Measurements from ENCODE around the gene WHAMM. TPM values are rescaled to one million over a fixed set of nuclear protein-coding genes. Genes with fewer than 3 reads are reported as not detected.

The WHAMM gene
- total RNA-seq, 1 experiment from 2014 or later: 6.9 TPM

- H3F3A ChIP-seq (ENCODE audit: insufficient read depth, low read depth): no peaks in the 10 kb centered on the region
- POLR2A ChIA-PET (ENCODE audit: unreplicated experiment): no interaction called here
- TF ChIP-seq EZH2 (IDR thresholded peaks at IDR 0.05; ENCODE audit: low read depth) (no peak), CTCF (conservative IDR thresholded peaks at IDR 0.05) (no peak)
- H3K4me1 ChIP-seq (replicated peaks; ENCODE audit: insufficient read depth): no peaks in the 10 kb centered on the region
- no peak for DNase-seq
- CTCF ChIA-PET: no interaction called here
- H2AFZ ChIP-seq: no peak overlapping the region
- H3K9me3 ChIP-seq (ENCODE audit: insufficient read depth, low read depth): no peaks in the 10 kb centered on the region
- BruUV-seq (replicated peaks): no TSS peak
- H4K20me1 ChIP-seq (ENCODE audit: insufficient read depth): no peaks in the 10 kb centered on the region
- no peak overlapping the region for H3K27ac ChIP-seq
- H3K4me2 ChIP-seq: no peak overlapping the region
- no peaks in the 10 kb centered on the region for H3K27me3 ChIP-seq (ENCODE audit: insufficient read depth, low read depth)
- no peaks in the 10 kb centered on the region; the same call in 1 of the 2 replicates for H3K9me2 ChIP-seq (ENCODE audit: insufficient read depth)
- no peaks in the 10 kb centered on the region for H3K36me3 ChIP-seq (ENCODE audit: low read depth)
- H3K4me3 ChIP-seq: no peak overlapping the region
- intact Hi-C loops (cut with micrococcal nuclease; ENCODE audit: unreplicated experiment): no loop called here
- no peaks in the 10 kb centered on the region for H3K79me2 ChIP-seq (ENCODE audit: low read depth)
Observed at GRCh38 chr15:82789491-82789890, 19.9 kb upstream of the WHAMM start.

- no peaks in the 10 kb centered on the region; the same call in 1 of the 2 replicates for H3K9me2 ChIP-seq (ENCODE audit: insufficient read depth)
- no peak overlapping the region for H3K27ac ChIP-seq
- H3K27me3 ChIP-seq (ENCODE audit: insufficient read depth, low read depth): no peaks in the 10 kb centered on the region
- no peak for TF ChIP-seq CTCF (conservative IDR thresholded peaks at IDR 0.05)
- no peak for TF ChIP-seq EZH2 (IDR thresholded peaks at IDR 0.05; ENCODE audit: low read depth)
- no peak overlapping the region for H3K4me2 ChIP-seq
- no peaks in the 10 kb centered on the region for H3F3A ChIP-seq (ENCODE audit: insufficient read depth, low read depth)
- ChIA-PET CTCF (no interaction called here), POLR2A (ENCODE audit: unreplicated experiment) (interaction anchor here (0.7 kb wide), 1 partner anchor 685 kb away, joined by 3 read pairs; no protein-coding TSS in a partner anchor)
- DNase-seq: no peak
- no TSS peak for BruUV-seq (replicated peaks)
- H3K79me2 ChIP-seq (ENCODE audit: low read depth): no peaks in the 10 kb centered on the region
- H2AFZ ChIP-seq: no peak overlapping the region
- no peaks in the 10 kb centered on the region for H3K36me3 ChIP-seq (ENCODE audit: low read depth)
- H3K4me3 ChIP-seq: no peak overlapping the region
- intact Hi-C loops (cut with micrococcal nuclease; ENCODE audit: unreplicated experiment): no loop called here
- no peaks in the 10 kb centered on the region for H3K4me1 ChIP-seq (replicated peaks; ENCODE audit: insufficient read depth)
- H3K9me3 ChIP-seq (ENCODE audit: insufficient read depth, low read depth): no peaks in the 10 kb centered on the region
- H4K20me1 ChIP-seq (ENCODE audit: insufficient read depth): no peaks in the 10 kb centered on the region
Observed at GRCh38 chr15:82790321-82790720, 19.1 kb upstream of the WHAMM start.

GRCh38 chr15:82792068-82792467 lies 17.4 kb upstream of the WHAMM start:
- no peaks in the 10 kb centered on the region for H3K36me3 ChIP-seq (ENCODE audit: low read depth)
- no peaks in the 10 kb centered on the region for H3K4me1 ChIP-seq (replicated peaks; ENCODE audit: insufficient read depth)
- intact Hi-C loops (cut with micrococcal nuclease; ENCODE audit: unreplicated experiment): no loop called here
- H3K27me3 ChIP-seq (ENCODE audit: insufficient read depth, low read depth): no peaks in the 10 kb centered on the region
- H3K79me2 ChIP-seq (ENCODE audit: low read depth): no peaks in the 10 kb centered on the region
- no peak overlapping the region for H3K4me3 ChIP-seq
- TF ChIP-seq CTCF (conservative IDR thresholded peaks at IDR 0.05) (no peak), EZH2 (IDR thresholded peaks at IDR 0.05; ENCODE audit: low read depth) (no peak)
- H3K27ac ChIP-seq: no peak overlapping the region
- no peaks in the 10 kb centered on the region for H3F3A ChIP-seq (ENCODE audit: insufficient read depth, low read depth)
- POLR2A ChIA-PET (ENCODE audit: unreplicated experiment): no interaction called here
- DNase-seq: no peak
- CTCF ChIA-PET: no interaction called here
- no peaks in the 10 kb centered on the region; the same call in 1 of the 2 replicates for H3K9me2 ChIP-seq (ENCODE audit: insufficient read depth)
- no peaks in the 10 kb centered on the region for H3K9me3 ChIP-seq (ENCODE audit: insufficient read depth, low read depth)
- no peaks in the 10 kb centered on the region for H4K20me1 ChIP-seq (ENCODE audit: insufficient read depth)
- H3K4me2 ChIP-seq: no peak overlapping the region
- BruUV-seq (replicated peaks): no TSS peak
- H2AFZ ChIP-seq: no peak overlapping the region

Measured in PC-9 (cell line).